Measurements from ENCODE around the gene NHERF1. TPM values are rescaled to one million over a fixed set of nuclear protein-coding genes. Genes with fewer than 3 reads are reported as not detected.

The NHERF1 gene
- total RNA-seq, 4 donors from 2014 or later, result 21.9 to 63.4 (median 43.8) TPM

DNA sequence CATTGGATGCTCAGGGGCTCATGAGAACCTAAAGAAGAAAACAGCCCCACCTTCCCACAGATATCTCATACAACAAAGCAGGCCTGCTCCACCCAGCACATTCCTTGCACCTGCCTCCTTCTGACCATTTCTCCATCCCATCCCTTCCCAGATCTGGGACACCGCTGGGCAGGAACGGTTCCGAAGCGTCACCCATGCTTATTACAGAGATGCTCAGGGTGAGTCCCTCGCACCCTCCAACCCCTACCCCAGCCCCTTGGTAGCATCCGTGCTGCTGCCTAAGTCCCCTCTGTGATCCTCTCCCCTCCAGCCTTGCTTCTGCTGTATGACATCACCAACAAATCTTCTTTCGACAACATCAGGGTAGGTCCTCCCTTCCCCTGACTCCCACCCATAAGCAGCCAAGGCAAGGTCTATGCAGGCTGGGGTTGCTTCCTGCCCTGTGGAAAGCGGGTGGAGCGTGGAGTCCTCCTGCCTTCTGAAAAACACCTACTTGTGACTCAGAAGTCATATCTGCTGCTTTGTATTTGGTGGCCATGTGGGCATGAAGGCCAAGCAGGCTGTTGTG lies 5.4 kb upstream of the NHERF1 start:
- H3K4me3 ChIP-seq (replicated peaks in 1 of 3), result no peak overlapping the region
- intact Hi-C loops (cut with DNase I), result loop anchor here (5.0 kb wide), 1 partner anchor 44 kb away; no protein-coding TSS in a partner anchor
- peaks cover 8 to 21% of the 10 kb centered on the region in 2 donors for H3K4me1 ChIP-seq
- H3K27me3 ChIP-seq, result peaks cover 10% of the 10 kb centered on the region
- H3K27ac ChIP-seq, result no peak overlapping the region
- H3K36me3 ChIP-seq, result no peaks in the 10 kb centered on the region
- H3K9me3 ChIP-seq, result no peaks in the 10 kb centered on the region
- WGBS, 2 donors, result 86 to 93% methylated on average over 9 of the region's 9 CpGs
- no peak for DNase-seq
- TF ChIP-seq POLR2A (IDR thresholded peaks at IDR 0.05), result no peak
- TF ChIP-seq, protein P1, sequence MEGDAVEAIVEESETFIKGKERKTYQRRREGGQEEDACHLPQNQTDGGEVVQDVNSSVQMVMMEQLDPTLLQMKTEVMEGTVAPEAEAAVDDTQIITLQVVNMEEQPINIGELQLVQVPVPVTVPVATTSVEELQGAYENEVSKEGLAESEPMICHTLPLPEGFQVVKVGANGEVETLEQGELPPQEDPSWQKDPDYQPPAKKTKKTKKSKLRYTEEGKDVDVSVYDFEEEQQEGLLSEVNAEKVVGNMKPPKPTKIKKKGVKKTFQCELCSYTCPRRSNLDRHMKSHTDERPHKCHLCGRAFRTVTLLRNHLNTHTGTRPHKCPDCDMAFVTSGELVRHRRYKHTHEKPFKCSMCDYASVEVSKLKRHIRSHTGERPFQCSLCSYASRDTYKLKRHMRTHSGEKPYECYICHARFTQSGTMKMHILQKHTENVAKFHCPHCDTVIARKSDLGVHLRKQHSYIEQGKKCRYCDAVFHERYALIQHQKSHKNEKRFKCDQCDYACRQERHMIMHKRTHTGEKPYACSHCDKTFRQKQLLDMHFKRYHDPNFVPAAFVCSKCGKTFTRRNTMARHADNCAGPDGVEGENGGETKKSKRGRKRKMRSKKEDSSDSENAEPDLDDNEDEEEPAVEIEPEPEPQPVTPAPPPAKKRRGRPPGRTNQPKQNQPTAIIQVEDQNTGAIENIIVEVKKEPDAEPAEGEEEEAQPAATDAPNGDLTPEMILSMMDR (IDR thresholded peaks at IDR 0.05), result no peak

DNA sequence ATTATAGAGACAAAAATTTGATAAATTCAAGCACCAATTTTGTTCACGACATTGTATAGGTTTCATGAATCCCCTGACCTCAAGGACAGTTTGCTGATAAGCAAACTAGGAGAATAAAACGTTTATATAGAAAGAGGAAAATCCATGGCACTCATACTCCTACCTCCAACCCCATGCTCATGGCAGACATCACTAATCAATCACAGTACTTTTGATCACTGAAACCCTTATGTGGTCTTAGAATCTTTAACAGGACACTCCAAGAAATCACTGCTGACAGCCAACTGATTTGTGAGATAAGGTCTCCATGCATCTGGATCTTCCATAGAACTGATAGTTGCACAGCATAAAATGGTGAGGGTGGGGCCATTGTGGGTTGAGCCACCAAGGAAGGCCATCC lies 4.7 kb upstream of the NHERF1 start:
- no peak overlapping the region for H3K27ac ChIP-seq
- peaks cover 8 to 15% of the 10 kb centered on the region in 2 donors for H3K4me1 ChIP-seq
- DNase-seq, result no peak
- intact Hi-C loops (cut with DNase I), result loop anchor here (2.0 to 5.0 kb wide), 2 partner anchors 44 to 119 kb away; no protein-coding TSS in a partner anchor
- WGBS, 2 donors, result 79 to 82% methylated on average over 2 of the region's 2 CpGs
- peaks cover 4% of the 10 kb centered on the region for H3K27me3 ChIP-seq
- no peaks in the 10 kb centered on the region for H3K9me3 ChIP-seq
- no peak overlapping the region for H3K4me3 ChIP-seq (replicated peaks in 1 of 3)
- no peaks in the 10 kb centered on the region for H3K36me3 ChIP-seq
- TF ChIP-seq, protein P1 (IDR thresholded peaks at IDR 0.05), result no peak
- no peak for TF ChIP-seq POLR2A (IDR thresholded peaks at IDR 0.05)

DNA sequence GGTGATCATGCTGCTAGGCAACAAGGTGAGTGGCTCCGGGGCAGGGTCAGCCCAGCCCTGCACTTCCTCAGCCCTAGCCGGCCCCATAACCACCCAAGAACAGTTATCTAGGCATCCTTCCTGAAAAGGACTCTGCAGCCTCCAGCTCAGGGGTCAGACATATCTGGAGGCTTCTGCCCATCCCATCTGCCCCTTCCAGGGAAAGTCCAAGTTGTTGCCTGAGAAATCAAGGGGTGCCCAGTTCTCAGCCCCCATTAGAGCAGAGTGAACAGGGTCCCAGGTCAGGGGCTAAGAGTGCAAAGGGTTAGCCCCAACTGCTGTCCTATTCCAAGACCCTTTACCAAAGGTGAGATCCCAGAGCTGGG lies 4.1 kb upstream of the NHERF1 start:
- Histone ChIP-seq H3K27me3 (peaks cover 3% of the 10 kb centered on the region), H3K27ac (no peak overlapping the region), H3K4me3 (replicated peaks in 1 of 3) (no peak overlapping the region), H3K36me3 (no peaks in the 10 kb centered on the region), H3K9me3 (no peaks in the 10 kb centered on the region), H3K4me1 (peaks cover 10 to 15% of the 10 kb centered on the region in 2 donors)
- DNase-seq, result no peak
- WGBS, 2 donors, result 50 to 67% methylated on average over 1 to 2 of the region's 2 CpGs
- intact Hi-C loops (cut with DNase I), result loop anchor here (2.0 to 5.0 kb wide), 2 partner anchors 43 to 118 kb away; no protein-coding TSS in a partner anchor
- no peak for TF ChIP-seq POLR2A (IDR thresholded peaks at IDR 0.05)

DNA sequence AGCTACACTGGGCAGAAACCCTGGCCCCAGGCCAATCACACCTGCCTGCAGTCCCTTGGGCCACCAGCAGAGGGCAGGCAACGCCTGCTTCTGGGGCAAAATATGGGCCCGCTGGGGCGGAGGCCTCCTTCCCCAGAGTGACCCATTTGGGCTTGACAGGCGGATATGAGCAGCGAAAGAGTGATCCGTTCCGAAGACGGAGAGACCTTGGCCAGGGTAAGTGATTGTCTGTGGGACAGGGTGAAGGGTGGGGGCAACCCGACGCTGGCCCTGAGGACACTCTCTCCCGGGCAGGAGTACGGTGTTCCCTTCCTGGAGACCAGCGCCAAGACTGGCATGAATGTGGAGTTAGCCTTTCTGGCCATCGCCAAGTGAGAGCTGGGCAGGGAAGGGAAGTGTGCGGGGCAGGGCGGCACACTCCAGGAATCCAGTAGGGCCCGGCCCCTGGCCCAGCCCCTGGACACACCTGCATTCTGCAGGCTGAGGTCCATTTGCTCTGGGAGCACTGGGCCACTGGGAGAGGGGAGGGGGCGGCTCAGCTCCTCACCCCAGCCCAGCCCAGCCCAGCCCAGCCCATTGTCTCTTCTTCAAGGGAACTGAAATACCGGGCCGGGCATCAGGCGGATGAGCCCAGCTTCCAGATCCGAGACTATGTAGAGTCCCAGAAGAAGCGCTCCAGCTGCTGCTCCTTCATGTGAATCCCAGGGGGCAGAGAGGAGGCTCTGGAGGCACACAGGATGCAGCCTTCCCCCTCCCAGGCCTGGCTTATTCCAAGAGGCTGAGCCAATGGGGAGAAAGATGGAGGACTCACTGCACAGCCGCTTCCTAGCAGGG lies 3.5 kb upstream of the NHERF1 start:
- no peaks in the 10 kb centered on the region for H3K36me3 ChIP-seq
- intact Hi-C loops (cut with DNase I), result loop anchor here (2.0 to 5.0 kb wide), 3 partner anchors 42 to 212 kb away; no protein-coding TSS in a partner anchor
- peak; percentile 87 to 88 for DNase-seq
- no peaks in the 10 kb centered on the region for H3K27me3 ChIP-seq
- TF ChIP-seq, protein P1 (IDR thresholded peaks at IDR 0.05), result peak; percentile 98 to 100 (median 99)
- TF ChIP-seq POLR2A (IDR thresholded peaks at IDR 0.05), result no peak
- WGBS, 2 donors, result 33 to 36% methylated on average over 20 to 21 of the region's 24 CpGs
- H3K4me3 ChIP-seq (replicated peaks in 1 of 3), result no peak overlapping the region
- H3K9me3 ChIP-seq, result no peaks in the 10 kb centered on the region
- H3K27ac ChIP-seq, result peak overlapping the region in 2 of 3 donors; percentile 51 to 57
- peaks cover 16 to 18% of the 10 kb centered on the region in 2 donors for H3K4me1 ChIP-seq

DNA sequence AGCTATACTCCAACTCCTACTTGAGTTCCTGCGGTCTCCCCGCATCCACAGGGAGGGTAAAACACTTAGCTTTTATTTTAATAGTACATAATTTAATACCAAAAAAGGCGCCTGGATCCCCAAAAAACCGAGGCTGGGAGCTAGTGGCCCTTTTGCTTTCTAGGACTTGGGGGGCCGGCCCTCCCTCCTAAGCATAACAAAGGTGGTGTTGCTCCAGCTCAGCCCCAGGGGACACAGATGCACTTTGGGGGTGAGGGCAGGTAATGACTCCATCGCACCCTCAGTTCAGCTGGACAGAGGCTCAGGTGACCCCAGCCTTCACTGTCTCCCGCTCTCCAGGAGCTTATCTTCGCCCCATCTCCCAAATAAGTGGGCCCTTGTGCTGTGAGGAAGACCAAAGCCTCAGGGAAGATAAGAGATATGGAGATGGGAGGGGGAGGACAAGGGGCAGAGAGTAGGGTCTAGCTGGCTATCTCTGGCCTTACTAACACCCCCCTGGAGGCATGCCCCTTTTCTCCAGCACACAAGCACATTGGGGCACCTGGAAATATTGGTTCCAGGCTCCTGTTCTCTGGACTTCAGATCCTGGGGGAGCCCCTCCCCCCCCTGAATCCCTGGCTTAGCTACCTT lies 2.8 kb upstream of the NHERF1 start:
- Histone ChIP-seq H3K9me3 (no peaks in the 10 kb centered on the region), H3K4me1 (peaks cover 21 to 25% of the 10 kb centered on the region in 2 donors), H3K4me3 (replicated peaks in 1 of 3) (no peak overlapping the region), H3K27ac (no peak overlapping the region), H3K36me3 (no peaks in the 10 kb centered on the region), H3K27me3 (no peaks in the 10 kb centered on the region)
- 91 to 93% methylated on average over 8 of the region's 8 CpGs for WGBS, 2 donors
- intact Hi-C loops (cut with DNase I), result loop anchor here (2.0 to 5.0 kb wide), 2 partner anchors 117 to 212 kb away; no protein-coding TSS in a partner anchor
- no peak for TF ChIP-seq POLR2A (IDR thresholded peaks at IDR 0.05)
- TF ChIP-seq, protein P1 (IDR thresholded peaks at IDR 0.05), result no peak
- DNase-seq, result no peak
